ENCODE results near the gene RSRC1.

DNA sequence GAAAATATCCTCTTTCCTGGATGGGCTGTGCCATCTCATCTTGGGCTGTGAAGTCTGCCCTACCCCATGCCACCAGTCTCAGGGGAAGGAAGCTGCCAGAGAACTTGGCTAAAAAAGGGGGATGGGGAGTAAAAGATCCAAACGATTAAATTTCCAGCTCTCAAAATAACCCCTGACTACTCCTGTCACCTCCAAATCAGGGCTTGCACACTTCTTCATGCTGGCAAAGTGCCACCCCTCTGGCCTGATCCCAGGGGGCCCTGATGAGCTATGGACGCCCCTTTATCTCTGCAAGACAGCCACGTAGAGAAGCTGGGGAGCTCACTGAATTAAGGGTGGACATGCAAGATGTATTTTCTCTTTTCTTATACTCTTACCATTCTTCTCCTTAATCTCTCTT, 459.9 kb downstream of the RSRC1 start:
- TF ChIP-seq, protein P1, sequence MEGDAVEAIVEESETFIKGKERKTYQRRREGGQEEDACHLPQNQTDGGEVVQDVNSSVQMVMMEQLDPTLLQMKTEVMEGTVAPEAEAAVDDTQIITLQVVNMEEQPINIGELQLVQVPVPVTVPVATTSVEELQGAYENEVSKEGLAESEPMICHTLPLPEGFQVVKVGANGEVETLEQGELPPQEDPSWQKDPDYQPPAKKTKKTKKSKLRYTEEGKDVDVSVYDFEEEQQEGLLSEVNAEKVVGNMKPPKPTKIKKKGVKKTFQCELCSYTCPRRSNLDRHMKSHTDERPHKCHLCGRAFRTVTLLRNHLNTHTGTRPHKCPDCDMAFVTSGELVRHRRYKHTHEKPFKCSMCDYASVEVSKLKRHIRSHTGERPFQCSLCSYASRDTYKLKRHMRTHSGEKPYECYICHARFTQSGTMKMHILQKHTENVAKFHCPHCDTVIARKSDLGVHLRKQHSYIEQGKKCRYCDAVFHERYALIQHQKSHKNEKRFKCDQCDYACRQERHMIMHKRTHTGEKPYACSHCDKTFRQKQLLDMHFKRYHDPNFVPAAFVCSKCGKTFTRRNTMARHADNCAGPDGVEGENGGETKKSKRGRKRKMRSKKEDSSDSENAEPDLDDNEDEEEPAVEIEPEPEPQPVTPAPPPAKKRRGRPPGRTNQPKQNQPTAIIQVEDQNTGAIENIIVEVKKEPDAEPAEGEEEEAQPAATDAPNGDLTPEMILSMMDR (IDR thresholded peaks at IDR 0.05; ENCODE audit: insufficient read depth, low read length, poor library complexity, severe bottlenecking), result no peak
- no peak for TF ChIP-seq EZH2phosphoT487 (conservative IDR thresholded peaks at IDR 0.05; ENCODE audit: low read length)

Data from SU-DHL-6 (cell line).